Heart left ventricle (tissue), 13 donors: Measurements from ENCODE around the gene RNASE4.
"Not testable (repeated sequence)": the region's sequence is repeated elsewhere in the genome, so short reads cannot be mapped to it uniquely, and the experiment has no call there.

Experiments
- POLR2A ChIP-seq, 2 donors: fragments of 450-650 bp; IDR thresholded peaks; one replicate each; pipeline ENCODE4 v1.6.1; 2017; ENCODE audit warnings: antibody characterized with exemption in 2 of 2, mild to moderate bottlenecking in 2 of 2, moderate library complexity in 2 of 2
- TF ChIP-seq, protein P1 (sequence below), 12 donors: fragments of 200-600 bp; sonication (generic) in 4 of 12; IDR thresholded peaks; one replicate each; pipeline versions ENCODE4 v1.5.0 to v1.8.0; 2018 to 2022; ENCODE audit warnings: antibody characterized with exemption in 12 of 12, mild to moderate bottlenecking in 5 of 12
- donor health status: ischemic (EF 13 %, LVEDD 7.1; RV severe dilation, severe dysfunction).
- donor health status: DM: no; HTN: yes; CAD: no.
- donor health status: DM: no; HTN: no; CAD: no.
- donor health status: ischemic (EF 25% LVEDD 6.9; RV normal size, moderate dysfunction).
- donor health status: ischemic (EF 25% LVEDD 5.7; RV mildly dilated, moderate dysfunction).
- donor health status: ischemic (EF 35%, LVEDD 5.7; RV mildly dilated, moderate dysfunction).
- donor health status: nonischemic (EF 11% LVEDD 7.7; RV severe dilation, severe dysfunction).
- donor health status: DM: yes; HTN: yes; CAD: no.
- donor health status: PGD.
- donor health status: ischemic (EF 29% LVEDD 5.4; RV normal size, mild dysfunction).
- donor health status: nonischemic (EF 23%, LVEDD 6.1; RV moderate dilation, normal function).

DNA sequence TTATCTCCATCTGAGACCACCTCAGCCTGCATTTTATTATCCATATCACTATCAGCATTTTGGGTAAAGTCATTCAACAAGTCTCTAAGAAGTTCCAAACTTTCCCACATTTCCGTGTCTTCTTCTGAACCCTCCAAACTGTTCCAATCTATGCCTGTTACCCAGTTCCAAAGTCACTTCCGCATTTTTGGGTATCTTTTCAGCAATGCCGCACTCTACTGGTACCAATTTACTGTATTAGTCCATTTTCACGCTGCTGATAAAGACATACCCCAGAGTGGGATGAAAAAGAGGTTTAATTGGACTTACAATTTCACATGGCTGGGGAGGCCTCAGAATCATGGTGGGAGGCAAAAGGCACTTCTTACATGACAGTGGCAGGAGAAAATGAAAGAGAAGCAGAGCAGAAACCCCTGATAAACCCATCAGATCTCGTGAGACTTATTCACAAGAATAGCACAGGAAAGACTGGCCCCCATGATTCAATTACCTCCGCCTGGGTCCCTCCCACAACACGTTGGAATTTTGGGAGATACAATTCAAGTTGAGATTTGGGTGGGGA is 17.9 kb upstream of the RNASE4 start:
- TF ChIP-seq, protein P1, sequence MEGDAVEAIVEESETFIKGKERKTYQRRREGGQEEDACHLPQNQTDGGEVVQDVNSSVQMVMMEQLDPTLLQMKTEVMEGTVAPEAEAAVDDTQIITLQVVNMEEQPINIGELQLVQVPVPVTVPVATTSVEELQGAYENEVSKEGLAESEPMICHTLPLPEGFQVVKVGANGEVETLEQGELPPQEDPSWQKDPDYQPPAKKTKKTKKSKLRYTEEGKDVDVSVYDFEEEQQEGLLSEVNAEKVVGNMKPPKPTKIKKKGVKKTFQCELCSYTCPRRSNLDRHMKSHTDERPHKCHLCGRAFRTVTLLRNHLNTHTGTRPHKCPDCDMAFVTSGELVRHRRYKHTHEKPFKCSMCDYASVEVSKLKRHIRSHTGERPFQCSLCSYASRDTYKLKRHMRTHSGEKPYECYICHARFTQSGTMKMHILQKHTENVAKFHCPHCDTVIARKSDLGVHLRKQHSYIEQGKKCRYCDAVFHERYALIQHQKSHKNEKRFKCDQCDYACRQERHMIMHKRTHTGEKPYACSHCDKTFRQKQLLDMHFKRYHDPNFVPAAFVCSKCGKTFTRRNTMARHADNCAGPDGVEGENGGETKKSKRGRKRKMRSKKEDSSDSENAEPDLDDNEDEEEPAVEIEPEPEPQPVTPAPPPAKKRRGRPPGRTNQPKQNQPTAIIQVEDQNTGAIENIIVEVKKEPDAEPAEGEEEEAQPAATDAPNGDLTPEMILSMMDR (IDR thresholded peaks at IDR 0.05): not testable (repeated sequence)
- TF ChIP-seq POLR2A (IDR thresholded peaks at IDR 0.05): not testable (repeated sequence)
